GM12801 (cell line): ENCODE results near the gene AMIGO2.

Experiments used
- CTCF ChIP-seq: IDR thresholded peaks from one replicate; pipeline ENCODE4 v1.5.1; 2011; ENCODE audit warnings: control low read depth; ENCODE audit not compliant: insufficient read length; ENCODE audit errors: extremely low read depth

AMIGO2 gene

GRCh38 chr12:47078086-47078395 lies 1.7 kb downstream of the AMIGO2 start:
- no peak for TF ChIP-seq CTCF

- no peak for TF ChIP-seq CTCF
These were observed 2.3 kb downstream of the AMIGO2 start for GRCh38 chr12:47077206-47078085.

GRCh38 chr12:47075192-47076084 lies 4.3 kb downstream of the AMIGO2 start:
- TF ChIP-seq CTCF, result no peak

GRCh38 chr12:47074757-47075156 lies 5.0 kb downstream of the AMIGO2 start:
- TF ChIP-seq CTCF, result no peak

- TF ChIP-seq CTCF, result no peak
These were observed 5.8 kb downstream of the AMIGO2 start for GRCh38 chr12:47073951-47074350.

GRCh38 chr12:47071241-47071852 lies 8.4 kb downstream of the AMIGO2 start:
- no peak for TF ChIP-seq CTCF

- TF ChIP-seq CTCF, result no peak
These were observed 9.4 kb downstream of the AMIGO2 start for GRCh38 chr12:47070310-47070709.
